ENCODE results near the gene PON1. TPM values are rescaled to one million over a fixed set of nuclear protein-coding genes. Genes with fewer than 3 reads are reported as not detected.

Gene PON1
- polyA plus RNA-seq, 3 donors = 0.12 TPM; not detected in 2

- H3K27ac ChIP-seq (ENCODE audit: low read depth, low read length) = no peak overlapping the region
- WGBS, 3 donors = 90 to 98% (median 91%) methylated on average over 1 of the region's 1 CpG
These were observed 3.7 kb downstream of the PON1 start for GRCh38 chr7:95320651-95321050.

GRCh38 chr7:95319570-95319969 lies 4.8 kb downstream of the PON1 start:
- H3K27ac ChIP-seq (ENCODE audit: low read depth, low read length) = no peak overlapping the region
- 87 to 100% (median 95%) methylated on average over 1 of the region's 1 CpG for WGBS, 3 donors

- 90 to 94% (median 91%) methylated on average over 8 of the region's 8 CpGs for WGBS, 3 donors
These were observed 5.7 kb downstream of the PON1 start for GRCh38 chr7:95318501-95319100.

GRCh38 chr7:95317966-95318365 lies 6.4 kb downstream of the PON1 start:
- H3K27ac ChIP-seq (ENCODE audit: low read depth, low read length) = no peak overlapping the region
- WGBS, 3 donors = 45 to 63% (median 56%) methylated on average over 3 of the region's 3 CpGs

More at GRCh38 chr7:95318501-95319100, 5.7 kb downstream of the PON1 start:
- no peak overlapping the region for H3K27ac ChIP-seq (ENCODE audit: low read depth, low read length)

- WGBS, 3 donors = 24 to 50% (median 43%) methylated on average over 2 of the region's 2 CpGs
- H3K27ac ChIP-seq (ENCODE audit: low read depth, low read length) = no peak overlapping the region
These were observed 6.8 kb downstream of the PON1 start for GRCh38 chr7:95317546-95317945.

GRCh38 chr7:95316588-95316987 lies 7.7 kb downstream of the PON1 start:
- 83 to 88% (median 86%) methylated on average over 2 of the region's 2 CpGs for WGBS, 3 donors

GRCh38 chr7:95312561-95312960 lies 11.8 kb downstream of the PON1 start:
- H3K27ac ChIP-seq (ENCODE audit: low read depth, low read length) = no peak overlapping the region
- WGBS, 3 donors = 91 to 97% (median 96%) methylated on average over 4 of the region's 4 CpGs

More at GRCh38 chr7:95316588-95316987, 7.7 kb downstream of the PON1 start:
- H3K27ac ChIP-seq (ENCODE audit: low read depth, low read length) = no peak overlapping the region

- no peak overlapping the region for H3K27ac ChIP-seq (ENCODE audit: low read depth, low read length)
- 90 to 98% (median 93%) methylated on average over 2 of the region's 2 CpGs for WGBS, 3 donors
These were observed 12.9 kb downstream of the PON1 start for GRCh38 chr7:95311389-95311788.

- no peak overlapping the region for H3K27ac ChIP-seq (ENCODE audit: low read depth, low read length)
These were observed 14.4 kb downstream of the PON1 start for GRCh38 chr7:95309951-95310350.

GRCh38 chr7:95304990-95305389 lies 19.3 kb downstream of the PON1 start:
- WGBS, 3 donors = 75 to 78% (median 76%) methylated on average over 7 of the region's 7 CpGs

More at GRCh38 chr7:95309951-95310350, 14.4 kb downstream of the PON1 start:
- 90 to 94% (median 92%) methylated on average over 2 of the region's 2 CpGs for WGBS, 3 donors

GRCh38 chr7:95303013-95303905 lies 21.1 kb downstream of the PON1 start:
- H3K27ac ChIP-seq (ENCODE audit: low read depth, low read length) = no peak overlapping the region
- 72 to 75% (median 72%) methylated on average over 9 of the region's 9 CpGs for WGBS, 3 donors

More at GRCh38 chr7:95304990-95305389, 19.3 kb downstream of the PON1 start:
- H3K27ac ChIP-seq (ENCODE audit: low read depth, low read length) = no peak overlapping the region

GRCh38 chr7:95298091-95298490 lies 26.2 kb downstream of the PON1 start:
- WGBS, 3 donors = 91 to 94% (median 93%) methylated on average over 3 of the region's 3 CpGs
- no peak overlapping the region for H3K27ac ChIP-seq (ENCODE audit: low read depth, low read length)

- 79 to 96% (median 82%) methylated on average over 1 of the region's 1 CpG for WGBS, 3 donors
- H3K27ac ChIP-seq (ENCODE audit: low read depth, low read length) = no peak overlapping the region
These were observed 27.3 kb downstream of the PON1 start for GRCh38 chr7:95297041-95297440.

- no peak overlapping the region for H3K27ac ChIP-seq (ENCODE audit: low read depth, low read length)
- 91 to 97% (median 93%) methylated on average over 6 of the region's 6 CpGs for WGBS, 3 donors
These were observed 27.9 kb downstream of the PON1 start for GRCh38 chr7:95296456-95296855.

GRCh38 chr7:95295397-95295796 lies 28.9 kb downstream of the PON1 start:
- H3K27ac ChIP-seq (ENCODE audit: low read depth, low read length) = no peak overlapping the region

GRCh38 chr7:95290166-95290830 lies 34.0 kb downstream of the PON1 start:
- 90 to 95% (median 95%) methylated on average over 7 of the region's 7 CpGs for WGBS, 3 donors
- H3K27ac ChIP-seq (ENCODE audit: low read depth, low read length) = no peak overlapping the region

GRCh38 chr7:95286096-95286495 lies 38.2 kb downstream of the PON1 start:
- WGBS, 3 donors = 65 to 73% (median 70%) methylated on average over 2 of the region's 2 CpGs

GRCh38 chr7:95279417-95279816 lies 44.9 kb downstream of the PON1 start:
- no peak overlapping the region for H3K27ac ChIP-seq (ENCODE audit: low read depth, low read length)
- WGBS, 3 donors = 67 to 77% (median 70%) methylated on average over 2 of the region's 2 CpGs

More at GRCh38 chr7:95286096-95286495, 38.2 kb downstream of the PON1 start:
- no peak overlapping the region for H3K27ac ChIP-seq (ENCODE audit: low read depth, low read length)

GRCh38 chr7:95276114-95276513 lies 48.2 kb downstream of the PON1 start:
- 89 to 94% (median 90%) methylated on average over 2 of the region's 2 CpGs for WGBS, 3 donors
- H3K27ac ChIP-seq (ENCODE audit: low read depth, low read length) = no peak overlapping the region
